Right atrium auricular region (tissue), 2 donors: ENCODE data around the gene EPC2. TPM values are rescaled to one million over a fixed set of nuclear protein-coding genes. Genes with fewer than 3 reads are reported as not detected.

Experiments used
- DNase-seq: peaks from one replicate; pipeline ENCODE4 v3.0.0-alpha.2; 2019; ENCODE audit warnings: low spot score
- H3K27ac ChIP-seq, 2 donors: fragments of 200-600 bp; sonication (generic); 1 replicate in 1 of 2; 2 replicates in 1 of 2; pipeline ENCODE4 v1.5.1; 2016 to 2019
- H3K27me3 ChIP-seq, 2 donors: fragments of 200-600 bp; sonication (generic); one replicate each; pipeline versions ENCODE4 v1.5.1 to v1.6.0; 2017 to 2019
- H3K36me3 ChIP-seq: fragments of 200-600 bp; sonication (generic); one replicate; pipeline ENCODE4 v1.5.1; 2016
- H3K4me1 ChIP-seq, 2 donors: fragments of 200-600 bp; sonication (generic); one replicate each; pipeline versions ENCODE4 v1.5.1 to v1.6.0; 2017 to 2019
- H3K4me3 ChIP-seq, 2 donors: fragments of 200-600 bp; sonication (generic); 1 replicate in 1 of 2; 2 replicates in 1 of 2; pipeline ENCODE4 v1.5.1; 2017 to 2019; ENCODE audit warnings: mild to moderate bottlenecking in 1 of 2, moderate library complexity in 1 of 2
- H3K9me3 ChIP-seq, 2 donors: fragments of 200-600 bp; sonication (generic); one replicate each; pipeline ENCODE4 v1.5.1; 2019
- CTCF ChIP-seq, 2 donors: fragments of 200-600 bp; sonication (generic); IDR thresholded peaks; one replicate each; pipeline ENCODE4 v1.5.1; 2019; ENCODE audit warnings: antibody characterized with exemption in 2 of 2
- total RNA-seq, 2 donors: library from RNA; depleted of rRNA; stranded (reverse); fragments of >200 nt; gene quantifications; one replicate each; pipeline ENCODE4 v1.1.0, GENCODE V29; 2016

EPC2 gene
- total RNA-seq, 2 donors from 2014 or later = 17.8 to 18.3 TPM

DNA sequence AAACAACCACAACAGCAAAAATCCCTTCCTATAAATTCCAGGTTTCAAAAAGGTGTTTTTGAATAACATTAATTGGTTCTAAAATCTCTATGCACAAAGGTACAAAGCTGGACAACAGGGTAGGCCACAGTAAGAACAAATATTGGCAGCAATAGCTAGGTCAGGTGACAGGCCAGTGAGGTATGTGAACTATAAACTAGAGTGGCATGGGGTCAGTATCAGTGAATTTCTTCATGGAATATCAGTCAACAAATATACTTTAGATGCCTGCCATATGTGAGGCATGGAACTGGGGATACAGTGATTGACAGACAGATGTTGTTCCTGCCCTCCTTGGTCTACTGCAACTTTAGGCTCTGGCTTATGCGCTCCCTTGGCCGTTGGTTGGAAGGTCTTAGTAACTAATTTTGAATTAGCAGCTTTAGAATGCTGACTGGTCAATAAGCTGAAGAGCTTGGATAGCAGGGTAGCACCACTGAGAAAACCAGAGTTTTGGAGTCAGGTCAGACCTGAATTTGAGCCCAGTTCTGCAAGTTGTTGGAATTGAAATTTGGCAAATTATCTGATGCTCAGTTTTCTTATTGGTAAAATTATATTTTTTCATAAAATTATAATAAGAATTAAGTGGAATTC is 2.3 kb upstream of the EPC2 start:
- Histone ChIP-seq H3K27me3 (no peaks in the 10 kb centered on the region), H3K4me3 (no peak overlapping the region), H3K36me3 (no peaks in the 10 kb centered on the region), H3K27ac (no peak overlapping the region), H3K4me1 (peaks cover 0 to 7% of the 10 kb centered on the region in 2 donors), H3K9me3 (no peaks in the 10 kb centered on the region)
- DNase-seq = no peak
- no peak for TF ChIP-seq CTCF (IDR thresholded peaks at IDR 0.05)

DNA sequence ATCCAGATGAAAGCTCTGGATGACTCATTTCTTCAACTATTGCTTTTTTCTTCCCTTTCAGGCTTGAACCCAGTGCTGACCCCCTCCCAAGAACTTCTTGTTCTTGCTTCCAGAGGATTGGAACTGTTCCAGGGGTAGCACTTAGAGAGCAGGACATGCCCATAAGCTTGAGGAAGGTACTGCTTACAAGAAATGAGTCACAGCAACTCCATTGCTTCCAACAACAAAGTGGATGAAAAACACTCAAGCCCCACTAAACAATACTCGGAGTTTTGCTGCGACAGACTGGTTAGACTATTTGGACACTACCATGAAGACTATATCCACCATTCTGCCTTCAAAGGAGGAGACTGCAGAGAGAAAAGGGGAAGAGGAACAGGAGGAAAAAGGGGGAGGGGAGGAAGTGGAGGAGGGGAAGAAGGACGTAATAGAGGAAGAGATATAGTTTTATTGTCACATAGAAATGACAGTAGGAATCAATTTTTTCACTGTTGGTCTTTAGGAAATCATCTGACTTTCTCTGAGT is 1.6 kb upstream of the EPC2 start:
- no peak overlapping the region for H3K4me3 ChIP-seq
- no peaks in the 10 kb centered on the region for H3K9me3 ChIP-seq
- no peak for TF ChIP-seq CTCF (IDR thresholded peaks at IDR 0.05)
- no peaks in the 10 kb centered on the region for H3K27me3 ChIP-seq
- peaks cover 0 to 12% of the 10 kb centered on the region in 2 donors for H3K4me1 ChIP-seq
- H3K27ac ChIP-seq = peak overlapping the region in 1 of 2 donors; percentile 98
- no peaks in the 10 kb centered on the region for H3K36me3 ChIP-seq
- no peak for DNase-seq

DNA sequence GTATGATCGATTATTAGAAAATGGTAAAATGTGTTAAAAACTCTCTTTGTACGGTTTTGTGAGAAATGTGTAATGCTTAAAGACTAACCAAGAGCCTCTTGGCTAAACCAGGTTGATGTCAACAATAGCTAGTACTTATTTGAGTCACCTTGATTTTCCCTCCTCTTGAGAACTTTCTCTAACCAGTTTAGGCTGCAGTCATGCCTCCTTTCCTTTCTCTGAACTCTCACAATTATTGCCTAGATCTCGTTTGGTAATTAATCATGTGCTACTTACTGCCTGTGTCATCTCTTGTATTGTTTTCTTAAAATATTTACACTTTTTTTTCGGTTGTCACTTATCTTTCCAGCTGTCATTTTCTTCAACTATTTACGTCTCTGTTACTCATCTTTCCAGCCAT is 1.1 kb upstream of the EPC2 start:
- Histone ChIP-seq H3K4me1 (peaks cover 0 to 16% of the 10 kb centered on the region in 2 donors), H3K36me3 (no peaks in the 10 kb centered on the region), H3K4me3 (peak overlapping the region; percentile 83 to 89), H3K9me3 (no peaks in the 10 kb centered on the region), H3K27ac (peak overlapping the region in 1 of 2 donors; percentile 98), H3K27me3 (no peaks in the 10 kb centered on the region)
- TF ChIP-seq CTCF (IDR thresholded peaks at IDR 0.05) = no peak
- no peak for DNase-seq

DNA sequence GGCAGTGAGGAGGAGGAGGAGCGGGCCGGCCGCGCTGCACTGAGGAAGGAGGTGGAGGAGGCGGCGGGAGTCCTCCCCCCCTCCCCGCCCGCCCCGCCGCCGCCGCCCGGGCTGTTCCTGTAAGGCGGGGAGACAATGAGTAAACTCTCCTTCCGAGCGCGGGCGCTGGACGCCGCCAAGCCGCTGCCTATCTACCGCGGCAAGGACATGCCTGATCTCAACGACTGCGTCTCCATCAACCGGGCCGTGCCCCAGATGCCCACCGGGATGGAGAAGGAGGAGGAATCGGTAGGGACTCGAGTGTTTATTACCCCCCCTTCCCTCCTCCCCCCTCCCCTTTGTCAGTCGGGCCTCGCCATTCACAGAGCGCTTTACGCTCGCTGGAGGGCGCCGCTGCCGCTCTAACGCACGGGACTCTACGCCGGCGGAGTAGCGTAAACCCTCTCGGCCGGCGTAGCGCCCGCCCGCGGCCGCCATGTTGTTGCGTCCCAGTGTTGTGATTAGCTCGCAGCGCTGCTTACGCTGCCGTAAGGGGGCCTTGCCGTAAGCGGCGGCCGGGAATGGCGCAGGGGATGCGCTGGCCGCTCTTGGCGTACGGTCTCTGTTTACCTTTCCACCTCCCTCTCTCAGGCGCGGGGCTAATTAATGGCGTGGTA is 460 bp downstream of the EPC2 start:
- Histone ChIP-seq H3K36me3 (no peaks in the 10 kb centered on the region), H3K9me3 (no peaks in the 10 kb centered on the region), H3K27me3 (no peaks in the 10 kb centered on the region), H3K4me3 (peak overlapping the region; percentile 83 to 89), H3K27ac (peak overlapping the region; percentile 98 to 100), H3K4me1 (peaks cover 0 to 31% of the 10 kb centered on the region in 2 donors)
- DNase-seq = peak; percentile 93
- TF ChIP-seq CTCF (IDR thresholded peaks at IDR 0.05) = peak in 1 of 2 donors; percentile 33

- Histone ChIP-seq H3K36me3 (no peaks in the 10 kb centered on the region), H3K4me3 (peak overlapping the region; percentile 83 to 89), H3K27me3 (no peaks in the 10 kb centered on the region), H3K9me3 (no peaks in the 10 kb centered on the region), H3K27ac (peak overlapping the region; percentile 98 to 100), H3K4me1 (peaks cover 0 to 35% of the 10 kb centered on the region in 2 donors)
- TF ChIP-seq CTCF (IDR thresholded peaks at IDR 0.05) = no peak
- no peak for DNase-seq
These were observed 1.1 kb downstream of the EPC2 start for GRCh38 chr2:148645539-148646230.
